Activated CD8-positive, alpha-beta memory T cell treated with anti-CD3 and anti-CD28 coated beads for 24 hours (primary cell): ENCODE results near the gene ZNF575.
A peak's percentile ranks its signal among the peaks of the same experiment; 100 is the strongest.

Experiments
- DNase-seq: peaks from one replicate; pipeline ENCODE4 v3.0.0-alpha.2; 2020

Gene ZNF575

GRCh38 chr19:43532962-43533545 lies at the start of gene ZNF575:
Gene ZNF575, plus strand, starts transcription at chr19:43533188. Its CDS starts 1,235 bp downstream, at chr19:43534423.
- peak; percentile 93 for DNase-seq

- no peak for DNase-seq
These were observed 49.7 kb upstream of the ZNF575 start for GRCh38 chr19:43483281-43483680.

GRCh38 chr19:43485951-43486350 lies 47.0 kb upstream of the ZNF575 start:
- DNase-seq = no peak

- DNase-seq = no peak
These were observed 46.6 kb upstream of the ZNF575 start for GRCh38 chr19:43486412-43486811.

- DNase-seq = no peak
These were observed 44.8 kb upstream of the ZNF575 start for GRCh38 chr19:43488179-43488578.

GRCh38 chr19:43489310-43489709 lies 43.7 kb upstream of the ZNF575 start:
- DNase-seq = no peak

- DNase-seq = no peak
These were observed 42.9 kb upstream of the ZNF575 start for GRCh38 chr19:43489979-43490599.

- DNase-seq = no peak
These were observed 42.2 kb upstream of the ZNF575 start for GRCh38 chr19:43490759-43491158.

GRCh38 chr19:43495082-43495481 lies 37.9 kb upstream of the ZNF575 start:
- DNase-seq = no peak

GRCh38 chr19:43496960-43497359 lies 36.0 kb upstream of the ZNF575 start:
- no peak for DNase-seq

GRCh38 chr19:43498233-43498842 lies 34.6 kb upstream of the ZNF575 start:
- no peak for DNase-seq

GRCh38 chr19:43499042-43499441 lies 33.9 kb upstream of the ZNF575 start:
- DNase-seq = no peak

- no peak for DNase-seq
These were observed 31.1 kb upstream of the ZNF575 start for GRCh38 chr19:43501661-43502418.

- no peak for DNase-seq
These were observed 30.5 kb upstream of the ZNF575 start for GRCh38 chr19:43502419-43502976.

- DNase-seq = peak; percentile 99
These were observed 29.2 kb upstream of the ZNF575 start for GRCh38 chr19:43503501-43504425.

GRCh38 chr19:43504426-43505185 lies 28.4 kb upstream of the ZNF575 start, which contains the start of gene PHLDB3:
Gene PHLDB3, minus strand, starts transcription at chr19:43504746. Its CDS starts 628 bp downstream, at chr19:43504118.
- DNase-seq = no peak

GRCh38 chr19:43505186-43505456 lies 27.9 kb upstream of the ZNF575 start:
- DNase-seq = no peak

- no peak for DNase-seq
These were observed 27.0 kb upstream of the ZNF575 start for GRCh38 chr19:43505941-43506340.

GRCh38 chr19:43506629-43507028 lies 26.4 kb upstream of the ZNF575 start:
- no peak for DNase-seq

- no peak for DNase-seq
These were observed 25.1 kb upstream of the ZNF575 start for GRCh38 chr19:43507880-43508279.

GRCh38 chr19:43510713-43511112 lies 22.3 kb upstream of the ZNF575 start:
- DNase-seq = no peak

GRCh38 chr19:43511324-43511723 lies 21.7 kb upstream of the ZNF575 start:
- no peak for DNase-seq
